T47D (cell line): ENCODE results near the gene SIK3.
A peak's percentile ranks its signal among the peaks of the same experiment; 100 is the strongest.

Experiments
- DNase-seq, 2 experiments: peaks; one replicate each; pipeline versions ENCODE4 v3.0.0 to v3.0.0-alpha.2; 2011 to 2012; ENCODE audit warnings: low read depth in 1 of 2, low spot score in 1 of 2
- JUND ChIP-seq: IDR thresholded peaks from 2 replicates; pipeline ENCODE4 v1.6.1; 2012; ENCODE audit warnings: low read depth
- in situ Hi-C: cut with HindIII; loops from 2 replicates; pipeline ENCODE4 v1.10.0; 2016; ENCODE audit warnings: low sequenced_read_pairs, low pct_unique_long_range_greater_than_20kb

Gene SIK3

GRCh38 chr11:116853461-116854073, 244.7 kb downstream of the SIK3 start:
- peak in 1 of 2 experiments; percentile 36 for DNase-seq
- in situ Hi-C loops = no loop called here
- TF ChIP-seq JUND = no peak

GRCh38 chr11:116852261-116853031, 245.8 kb downstream of the SIK3 start:
- peak; percentile 83; the same call in 1 of the 2 replicates for TF ChIP-seq JUND
- DNase-seq = peak; percentile 78 to 80
- in situ Hi-C loops = no loop called here

- TF ChIP-seq JUND = no peak
- no peak for DNase-seq
- in situ Hi-C loops = no loop called here
Observed at GRCh38 chr11:116851626-116852025, 246.6 kb downstream of the SIK3 start.

GRCh38 chr11:116849486-116849885, 248.7 kb downstream of the SIK3 start:
- TF ChIP-seq JUND = no peak
- no peak for DNase-seq
- in situ Hi-C loops = no loop called here

GRCh38 chr11:116849060-116849459, 249.2 kb downstream of the SIK3 start:
- DNase-seq = no peak
- TF ChIP-seq JUND = no peak
- in situ Hi-C loops = no loop called here

GRCh38 chr11:116847612-116848011, 250.6 kb downstream of the SIK3 start:
- no peak for TF ChIP-seq JUND
- DNase-seq = no peak
- in situ Hi-C loops = no loop called here

GRCh38 chr11:116844722-116845121, 253.5 kb downstream of the SIK3 start:
- in situ Hi-C loops = no loop called here
- TF ChIP-seq JUND = no peak
- no peak for DNase-seq

- no peak for TF ChIP-seq JUND
- in situ Hi-C loops = no loop called here
- no peak for DNase-seq
Observed at GRCh38 chr11:116843661-116844060, 254.6 kb downstream of the SIK3 start.

- no peak for TF ChIP-seq JUND
- no peak for DNase-seq
- in situ Hi-C loops = no loop called here
Observed at GRCh38 chr11:116842909-116843308, 255.3 kb downstream of the SIK3 start.

- no peak for TF ChIP-seq JUND
- in situ Hi-C loops = no loop called here
- no peak for DNase-seq
Observed at GRCh38 chr11:116842117-116842516, 256.1 kb downstream of the SIK3 start.

GRCh38 chr11:116840746-116841296, 257.4 kb downstream of the SIK3 start:
- in situ Hi-C loops = no loop called here
- DNase-seq = no peak
- TF ChIP-seq JUND = no peak

GRCh38 chr11:116840224-116840745, 257.9 kb downstream of the SIK3 start:
- peak; percentile 27 to 29 for DNase-seq
- in situ Hi-C loops = no loop called here
- TF ChIP-seq JUND = no peak
